ENCODE data around the gene SEMA6B. TPM values are rescaled to one million over a fixed set of nuclear protein-coding genes. Genes with fewer than 3 reads are reported as not detected.

SEMA6B gene
- polyA plus RNA-seq, 1 donor from 2014 or later, result 21.6 TPM

- Histone ChIP-seq H3K9me2 (ENCODE audit: insufficient read depth, low read length) (no peaks in the 10 kb centered on the region), H3K4me3 (ENCODE audit: low read length) (no peak overlapping the region), H4K20me1 (ENCODE audit: insufficient read depth) (no peaks in the 10 kb centered on the region), H3K27me3 (ENCODE audit: insufficient read depth, low read depth, low read length) (no peaks in the 10 kb centered on the region), H2AFZ (ENCODE audit: low read depth, low read length) (no peak overlapping the region), H3K9ac (ENCODE audit: low read length) (no peak overlapping the region), H3F3A (ENCODE audit: insufficient read depth, low read length, poor library complexity, severe bottlenecking) (no peaks in the 10 kb centered on the region), H3K36me3 (ENCODE audit: insufficient read depth, low read length) (peaks cover 18% of the 10 kb centered on the region), H3K27ac (ENCODE audit: low read length) (no peak overlapping the region), H3K4me2 (ENCODE audit: low read length) (no peak overlapping the region), H3K79me2 (replicated peaks; ENCODE audit: insufficient read depth, low read length) (no peaks in the 10 kb centered on the region), H3K9me3 (ENCODE audit: low read length) (no peaks in the 10 kb centered on the region)
- no peak for TF ChIP-seq EZH2 (IDR thresholded peaks at IDR 0.05; ENCODE audit: borderline replicate concordance, insufficient read depth, low read length, poor library complexity, severe bottlenecking)
- no peak for TF ChIP-seq POLR2AphosphoS5 (IDR thresholded peaks at IDR 0.05)
- TF ChIP-seq SMC3 (conservative IDR thresholded peaks at IDR 0.05; ENCODE audit: poor library complexity), result no peak
- TF ChIP-seq CTCF (IDR thresholded peaks at IDR 0.05; ENCODE audit: poor library complexity, severe bottlenecking), result no peak
- TF ChIP-seq MXI1 (conservative IDR thresholded peaks at IDR 0.05; ENCODE audit: poor library complexity, severe bottlenecking), result no peak
- TF ChIP-seq EP300 (conservative IDR thresholded peaks at IDR 0.05; ENCODE audit: poor library complexity, severe bottlenecking), result no peak
- TF ChIP-seq RAD21 (conservative IDR thresholded peaks at IDR 0.05), result no peak
- TF ChIP-seq REST (IDR thresholded peaks at IDR 0.05; ENCODE audit: borderline replicate concordance), result no peak
- TF ChIP-seq TAF1 (IDR thresholded peaks at IDR 0.05; ENCODE audit: low read depth), result no peak
Observed at GRCh38 chr19:4548238-4548584, 11.3 kb downstream of the SEMA6B start.

- no peaks in the 10 kb centered on the region for H3K79me2 ChIP-seq (replicated peaks; ENCODE audit: insufficient read depth, low read length)
- H3K4me2 ChIP-seq (ENCODE audit: low read length), result no peak overlapping the region
- peaks cover 12% of the 10 kb centered on the region for H3K36me3 ChIP-seq (ENCODE audit: insufficient read depth, low read length)
- H3K9me2 ChIP-seq (ENCODE audit: insufficient read depth, low read length), result no peaks in the 10 kb centered on the region
- no peaks in the 10 kb centered on the region for H4K20me1 ChIP-seq (ENCODE audit: insufficient read depth)
- H3K4me3 ChIP-seq (ENCODE audit: low read length), result no peak overlapping the region
- H3K27me3 ChIP-seq (ENCODE audit: insufficient read depth, low read depth, low read length), result no peaks in the 10 kb centered on the region
- no peak overlapping the region for H3K27ac ChIP-seq (ENCODE audit: low read length)
- H3F3A ChIP-seq (ENCODE audit: insufficient read depth, low read length, poor library complexity, severe bottlenecking), result no peaks in the 10 kb centered on the region
- no peak overlapping the region for H3K9ac ChIP-seq (ENCODE audit: low read length)
- no peak overlapping the region for H2AFZ ChIP-seq (ENCODE audit: low read depth, low read length)
- no peaks in the 10 kb centered on the region for H3K9me3 ChIP-seq (ENCODE audit: low read length)
- TF ChIP-seq CTCF (IDR thresholded peaks at IDR 0.05; ENCODE audit: poor library complexity, severe bottlenecking) (peak; percentile 19), MXI1 (conservative IDR thresholded peaks at IDR 0.05; ENCODE audit: poor library complexity, severe bottlenecking) (no peak)
Observed at GRCh38 chr19:4547303-4548237, 11.9 kb downstream of the SEMA6B start.

Data from neural cell (in vitro differentiated cells).